HG03457 (cell line): ENCODE data around the gene NRL.
"Not testable (repeated sequence)": the region's sequence is repeated elsewhere in the genome, so short reads cannot be mapped to it uniquely, and the experiment has no call there.

Experiments used
- ATAC-seq: cut with Tn5 transposase; IDR thresholded peaks from one replicate; pipeline ENCODE4 v1.9.1; 2021; ENCODE audit warnings: moderate number of reproducible peaks; ENCODE audit not compliant: unreplicated experiment

The NRL gene

DNA sequence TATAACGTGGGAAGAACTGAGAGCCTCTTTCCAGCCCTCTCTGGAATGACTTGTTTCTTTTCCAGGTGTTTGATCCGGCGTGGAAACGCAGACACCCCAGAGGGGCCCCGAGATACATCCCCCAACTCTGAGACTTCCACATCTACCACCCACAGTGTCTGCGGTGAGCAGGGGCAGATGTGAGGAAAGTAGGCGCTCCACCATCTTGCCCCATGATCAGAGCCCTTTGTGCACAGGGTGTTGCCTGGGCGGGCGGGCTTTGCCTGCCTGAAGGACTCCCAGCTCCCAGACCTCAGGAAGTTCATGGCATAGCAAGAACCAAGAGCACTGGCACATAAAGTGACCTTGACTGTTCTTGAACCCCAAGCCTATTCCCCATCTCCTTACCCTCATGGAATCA is 60.1 kb downstream of the NRL start:
- no peak for ATAC-seq

GRCh38 chr14:24054324-24054641 is 60.5 kb downstream of the NRL start:
- no peak for ATAC-seq

DNA sequence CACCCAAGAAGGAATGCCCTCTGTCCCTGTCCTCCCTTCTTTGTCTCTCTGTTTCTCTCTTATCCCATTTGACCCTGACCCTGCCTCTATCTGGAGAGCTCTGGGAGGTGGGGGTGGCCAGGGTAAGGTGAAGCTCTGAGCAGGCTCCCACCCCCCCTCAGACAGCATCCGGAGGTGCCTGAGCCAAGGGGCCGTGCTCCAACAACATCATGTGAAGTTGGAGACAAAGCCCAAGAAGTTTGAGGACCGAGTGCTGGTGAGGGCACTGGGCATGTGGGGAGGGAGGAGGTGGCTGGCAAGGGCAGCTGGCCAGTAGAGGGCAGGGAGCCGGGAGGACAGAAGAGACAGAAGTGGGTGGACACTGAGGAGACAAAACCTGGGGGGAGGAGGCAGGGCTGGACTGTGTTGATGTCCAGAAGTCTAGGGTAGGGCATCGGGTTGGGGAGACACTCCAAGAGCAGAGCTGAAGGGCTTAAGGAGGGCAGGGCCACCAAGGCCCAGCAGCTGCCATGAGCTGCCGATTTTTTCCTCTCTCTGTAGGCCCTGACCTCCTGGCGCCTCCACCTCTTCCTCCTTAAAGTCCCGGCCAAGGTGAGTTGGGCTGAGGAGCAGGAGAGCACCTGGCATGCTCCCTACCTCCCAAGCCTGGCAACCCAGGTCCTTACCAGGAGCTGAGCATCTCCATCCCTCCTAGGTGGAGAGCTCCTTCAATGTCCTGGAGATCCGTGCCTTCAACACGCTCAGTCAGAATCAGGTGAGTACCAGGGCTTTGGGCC is 61.0 kb downstream of the NRL start:
- ATAC-seq: no peak

- ATAC-seq: no peak
Observed at GRCh38 chr14:24052656-24053547, 61.8 kb downstream of the NRL start.

GRCh38 chr14:24051789-24052655 is 62.7 kb downstream of the NRL start, which contains the start of gene CARMIL3:
Gene CARMIL3, plus strand, starts transcription at chr14:24052009. Its CDS starts 145 bp downstream, at chr14:24052154.
- peak; percentile 50 for ATAC-seq

- ATAC-seq: no peak
Observed at GRCh38 chr14:24051176-24051788, 63.5 kb downstream of the NRL start.

- ATAC-seq: not testable (repeated sequence)
Observed at GRCh38 chr14:24050753-24051152, 64.0 kb downstream of the NRL start.

DNA sequence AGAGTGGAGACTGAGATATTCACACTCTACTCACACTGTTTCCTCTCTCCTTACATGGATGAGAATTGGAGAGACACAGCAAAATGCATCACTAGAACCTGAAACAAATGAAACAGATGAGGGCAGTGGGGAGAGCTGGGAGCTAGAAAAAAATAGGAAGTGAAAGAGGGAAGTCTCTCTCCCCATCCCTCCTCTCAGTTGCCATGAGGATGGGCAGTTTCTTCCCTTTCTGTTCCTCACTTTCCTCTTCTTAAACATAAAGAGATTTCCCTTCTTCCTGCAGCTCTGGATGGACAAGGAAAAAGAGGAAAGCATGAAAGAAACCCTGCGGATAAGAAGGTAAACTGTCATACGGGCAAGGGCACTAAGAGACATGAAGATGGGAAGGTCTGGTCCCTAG is 65.7 kb downstream of the NRL start:
- ATAC-seq: not testable (repeated sequence)

DNA sequence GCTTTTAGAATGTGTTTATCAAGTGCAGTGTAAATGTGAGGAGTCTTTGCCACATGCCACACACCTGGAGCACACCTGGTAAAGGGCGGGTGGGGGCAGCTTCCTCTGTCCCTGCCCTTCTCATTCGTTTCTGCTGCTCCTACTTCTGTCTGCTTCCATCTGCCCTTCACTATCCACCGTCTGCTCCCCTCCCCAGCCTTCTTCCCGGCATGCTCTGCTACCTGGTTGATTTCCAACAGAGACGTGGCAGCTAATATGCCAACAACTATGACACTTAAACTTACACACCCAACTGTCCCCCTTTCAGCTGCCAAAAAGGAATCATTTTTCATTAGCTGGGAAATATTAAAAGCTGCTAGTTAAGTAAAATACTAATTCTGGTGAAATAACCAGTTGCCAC is 72.0 kb downstream of the NRL start:
- ATAC-seq: no peak

- ATAC-seq: no peak
Observed at GRCh38 chr14:24040692-24041091, 74.1 kb downstream of the NRL start.

GRCh38 chr14:24038686-24039085 is 76.1 kb downstream of the NRL start:
- ATAC-seq: no peak

GRCh38 chr14:24037658-24038037 is 77.1 kb downstream of the NRL start:
- no peak for ATAC-seq

DNA sequence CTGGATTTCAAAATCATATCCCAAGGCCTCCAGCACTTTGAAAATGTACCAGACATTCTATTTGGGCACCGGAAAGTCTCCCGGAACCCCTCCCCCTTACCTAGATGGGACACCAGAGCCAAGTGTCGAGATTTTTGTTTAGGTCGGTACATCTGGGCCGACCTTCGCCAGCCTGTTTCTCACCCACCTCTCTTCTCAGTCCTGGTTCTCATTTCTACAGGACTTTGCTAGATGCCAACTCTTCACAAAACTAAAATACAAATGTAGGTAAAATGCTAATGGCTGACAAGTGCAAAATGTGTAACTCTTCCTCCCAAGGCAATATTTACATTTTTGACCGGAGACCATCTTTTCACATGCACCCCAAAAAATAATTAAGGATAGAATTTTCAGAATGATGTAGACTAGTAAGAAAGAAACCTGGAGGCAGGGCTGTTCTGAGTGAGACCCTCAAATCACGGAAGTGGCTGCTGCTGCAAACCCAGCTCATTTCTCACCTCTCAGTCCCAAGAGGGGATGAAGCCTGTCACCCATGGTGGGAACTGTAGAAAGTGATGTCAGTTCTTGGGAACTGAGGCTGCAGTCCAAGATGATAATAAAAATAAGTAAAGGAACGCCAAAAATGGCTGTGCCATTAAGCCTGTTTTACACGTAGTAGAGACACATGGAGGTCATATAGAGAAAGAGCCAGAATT is 77.6 kb downstream of the NRL start:
- not testable (repeated sequence) for ATAC-seq

DNA sequence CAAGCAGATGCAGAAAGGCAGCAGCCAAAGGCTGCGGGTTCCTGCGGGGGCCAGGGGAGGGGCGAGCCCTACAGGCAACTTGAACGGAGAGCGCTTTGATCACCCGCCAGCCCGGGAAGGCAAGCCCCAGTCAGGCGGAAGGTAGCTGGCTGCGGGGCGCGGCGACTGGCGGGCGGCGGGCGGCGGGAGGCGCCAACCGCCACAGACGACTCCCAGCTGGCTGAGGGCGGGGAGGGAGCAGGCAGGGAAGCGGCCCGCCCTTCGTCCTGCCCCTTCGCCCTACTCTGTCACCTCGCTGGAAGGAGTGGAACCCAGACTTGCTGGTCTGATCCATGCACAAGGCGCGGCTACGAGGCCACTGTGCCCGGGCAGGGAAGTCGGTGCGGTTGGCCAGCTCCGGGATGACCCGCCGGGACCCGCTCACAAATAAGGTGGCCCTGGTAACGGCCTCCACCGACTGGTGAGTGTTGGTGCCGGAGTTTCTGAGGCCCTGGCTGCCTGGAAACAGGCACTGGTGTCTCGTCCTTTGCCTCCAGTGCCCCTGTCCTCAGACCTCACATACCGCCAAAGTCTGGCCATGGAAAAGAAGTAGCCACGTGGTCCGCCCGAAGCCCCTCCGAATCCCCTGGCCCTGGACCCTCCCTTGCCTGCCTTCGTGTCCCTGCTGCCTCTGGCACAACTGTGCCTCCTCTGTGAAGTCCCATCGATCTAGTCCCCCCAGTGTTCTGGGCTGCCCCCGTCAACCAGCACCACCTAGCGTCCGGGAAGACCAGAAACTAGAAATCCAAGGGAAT is 78.4 kb downstream of the NRL start:
- no peak for ATAC-seq

DNA sequence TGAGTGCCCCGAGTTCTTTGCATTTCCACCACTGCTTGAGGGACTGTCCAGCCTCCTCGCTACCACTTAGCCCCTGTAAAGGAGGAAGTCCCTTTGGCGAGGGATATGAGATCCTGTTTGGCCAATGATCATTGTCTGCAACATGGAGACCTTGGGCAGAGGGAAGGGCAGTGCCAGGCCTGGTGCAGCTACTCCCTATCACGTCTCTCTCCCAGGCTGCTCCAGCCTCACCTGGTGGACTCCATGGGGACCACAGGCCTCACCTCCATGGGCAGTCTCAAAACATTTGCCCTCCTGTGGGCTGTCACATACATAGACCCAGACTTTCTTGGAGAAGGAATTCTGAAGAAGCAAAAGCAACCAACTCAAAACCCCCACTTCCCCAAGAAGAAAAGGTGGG is 79.0 kb downstream of the NRL start:
- not testable (repeated sequence) for ATAC-seq

DNA sequence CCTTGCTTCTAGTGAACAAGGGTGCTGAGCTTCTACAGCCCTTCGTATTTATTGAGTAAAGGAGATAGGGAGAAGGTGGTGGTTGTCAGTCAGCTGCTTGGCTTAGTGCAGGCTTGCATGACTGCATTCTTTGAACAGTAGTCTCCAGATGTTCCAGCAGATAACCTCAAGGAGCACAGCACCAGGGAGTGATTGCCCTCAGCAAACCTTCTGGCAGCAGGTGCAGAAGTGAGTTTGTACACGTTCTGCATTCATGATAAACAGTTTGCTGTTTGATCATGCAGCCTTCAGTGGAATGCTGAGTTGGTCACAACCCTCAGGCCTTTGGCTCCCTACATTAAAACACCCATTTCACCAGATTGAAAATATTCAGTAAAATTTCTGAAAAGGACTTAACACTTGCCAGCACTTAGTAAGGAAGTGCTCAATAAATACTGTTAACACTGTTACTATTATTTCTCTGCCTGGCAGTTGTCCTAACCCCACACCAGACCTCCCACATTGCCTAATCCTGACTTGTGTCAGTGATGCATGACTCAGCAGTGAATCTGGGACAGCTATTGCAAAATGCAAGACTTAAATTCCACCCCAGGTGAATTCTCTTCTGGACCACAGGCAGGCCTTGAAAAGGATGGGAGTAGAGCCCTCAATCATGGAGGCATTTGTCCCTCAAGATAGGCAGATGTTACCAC is 81.9 kb downstream of the NRL start:
- no peak for ATAC-seq

GRCh38 chr14:24031331-24031730 is 83.4 kb downstream of the NRL start:
- ATAC-seq: not testable (repeated sequence)

- not testable (repeated sequence) for ATAC-seq
Observed at GRCh38 chr14:24029687-24030086, 85.1 kb downstream of the NRL start.
